ENCODE data around the gene PALD1. TPM values are rescaled to one million over a fixed set of nuclear protein-coding genes. Genes with fewer than 3 reads are reported as not detected.

The PALD1 gene
- total and polyA plus RNA-seq, 2 of the 4 experiments (the other 2 are of a cell fraction) = 0.12 to 0.18 TPM

DNA sequence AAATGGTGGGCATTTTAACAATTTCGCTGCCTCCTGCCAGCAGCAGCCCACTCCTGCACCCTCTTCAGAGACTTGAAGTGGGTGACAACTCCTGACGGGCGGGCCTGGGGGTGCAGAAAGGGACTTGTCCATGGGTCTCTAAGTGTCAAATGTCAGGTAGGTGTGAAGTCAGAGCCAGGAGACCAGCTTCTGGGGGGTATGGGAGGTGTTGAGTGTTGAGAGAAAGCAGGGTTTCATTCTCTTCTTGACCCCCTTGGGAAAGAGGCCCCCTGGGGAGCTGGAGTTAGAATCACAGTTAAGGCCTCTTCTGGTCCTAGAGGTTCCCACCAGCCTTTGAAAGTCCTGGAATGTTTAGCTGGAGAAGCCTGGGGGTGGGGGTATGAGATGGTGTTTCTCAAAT, 11.6 kb upstream of the PALD1 start:
- TF ChIP-seq, protein P1, sequence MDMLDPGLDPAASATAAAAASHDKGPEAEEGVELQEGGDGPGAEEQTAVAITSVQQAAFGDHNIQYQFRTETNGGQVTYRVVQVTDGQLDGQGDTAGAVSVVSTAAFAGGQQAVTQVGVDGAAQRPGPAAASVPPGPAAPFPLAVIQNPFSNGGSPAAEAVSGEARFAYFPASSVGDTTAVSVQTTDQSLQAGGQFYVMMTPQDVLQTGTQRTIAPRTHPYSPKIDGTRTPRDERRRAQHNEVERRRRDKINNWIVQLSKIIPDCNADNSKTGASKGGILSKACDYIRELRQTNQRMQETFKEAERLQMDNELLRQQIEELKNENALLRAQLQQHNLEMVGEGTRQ (IDR thresholded peaks at IDR 0.05; ENCODE audit: low read depth, low read length) = no peak
- TF ChIP-seq, protein P2, sequence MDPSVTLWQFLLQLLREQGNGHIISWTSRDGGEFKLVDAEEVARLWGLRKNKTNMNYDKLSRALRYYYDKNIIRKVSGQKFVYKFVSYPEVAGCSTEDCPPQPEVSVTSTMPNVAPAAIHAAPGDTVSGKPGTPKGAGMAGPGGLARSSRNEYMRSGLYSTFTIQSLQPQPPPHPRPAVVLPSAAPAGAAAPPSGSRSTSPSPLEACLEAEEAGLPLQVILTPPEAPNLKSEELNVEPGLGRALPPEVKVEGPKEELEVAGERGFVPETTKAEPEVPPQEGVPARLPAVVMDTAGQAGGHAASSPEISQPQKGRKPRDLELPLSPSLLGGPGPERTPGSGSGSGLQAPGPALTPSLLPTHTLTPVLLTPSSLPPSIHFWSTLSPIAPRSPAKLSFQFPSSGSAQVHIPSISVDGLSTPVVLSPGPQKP (IDR thresholded peaks at IDR 0.05; ENCODE audit: borderline replicate concordance, low read depth, low read length) = no peak
- TF ChIP-seq BHLHE40 (IDR thresholded peaks at IDR 0.05; ENCODE audit: low read depth, low read length) (no peak), RFX5 (IDR thresholded peaks at IDR 0.05; ENCODE audit: low read depth, low read length) (no peak), CEBPB (IDR thresholded peaks at IDR 0.05; ENCODE audit: low read depth, low read length) (no peak), CHD1 (IDR thresholded peaks at IDR 0.05; ENCODE audit: low read depth, low read length) (no peak), RAD21 (IDR thresholded peaks at IDR 0.05; ENCODE audit: low read length) (no peak), MXI1 (IDR thresholded peaks at IDR 0.05; ENCODE audit: borderline replicate concordance, low read depth, low read length) (no peak), MAFK (IDR thresholded peaks at IDR 0.05; ENCODE audit: low read depth, low read length) (no peak), SMC3 (IDR thresholded peaks at IDR 0.05; ENCODE audit: low read depth, low read length) (no peak), POLR2A (IDR thresholded peaks at IDR 0.05; ENCODE audit: low read depth, low read length) (no peak), RCOR1 (IDR thresholded peaks at IDR 0.05; ENCODE audit: insufficient replicate concordance, low read length) (no peak)
- WGBS, 2 experiments (ENCODE audit: extremely low coverage in 2 of 2, insufficient read length in 1 of 2) = no CpG with 5 or more reads among the region's 3 CpGs
- no peak overlapping the region for H3K4me3 ChIP-seq (ENCODE audit: insufficient read depth, low read depth, low read length)
- H4K91ac ChIP-seq (ENCODE audit: insufficient read depth, low read depth, low read length) = no peak overlapping the region
- H2AK5ac ChIP-seq (ENCODE audit: low read depth, low read length) = no peak overlapping the region
- no peak overlapping the region for H2BK20ac ChIP-seq (ENCODE audit: low read depth, low read length)
- no peak overlapping the region for H4K5ac ChIP-seq (ENCODE audit: low read depth, low read length)
- BruUV-seq (replicated peaks) = no TSS peak
- dilution Hi-C loops (cut with HindIII; ENCODE audit: low sequenced_read_pairs, unreplicated experiment) (no loop called here), in situ Hi-C loops (cut with MboI; ENCODE audit: low sequenced_read_pairs) (no loop called here), intact Hi-C loops (cut with micrococcal nuclease) (no loop called here)
- no peak overlapping the region for H3K56ac ChIP-seq (ENCODE audit: extremely low read depth, insufficient read depth, low read length)
- no peaks in the 10 kb centered on the region for H3K79me1 ChIP-seq (ENCODE audit: low read depth in 1 of 2, low read length in 2 of 2)
- H3K23ac ChIP-seq (ENCODE audit: low read depth, low read length) = no peak overlapping the region
- no peak overlapping the region for H3K14ac ChIP-seq (replicated peaks; ENCODE audit: low read depth, low read length)
- H2AFZ ChIP-seq (replicated peaks; ENCODE audit: low read length, poor library complexity) = no peak overlapping the region
- H3K9ac ChIP-seq (ENCODE audit: low read depth, low read length) = no peak overlapping the region
- no peak overlapping the region for H3K27ac ChIP-seq (ENCODE audit: insufficient read depth, low read length)
- H4K8ac ChIP-seq (ENCODE audit: low read depth in 2 of 2, low read length in 2 of 2) = no peak overlapping the region
- ChIA-PET POLR2A (ENCODE audit: unreplicated experiment) (no interaction called here), CTCF (no interaction called here)
- no peak overlapping the region for H2BK120ac ChIP-seq (ENCODE audit: low read depth, low read length)
- no peak overlapping the region for H3K4me2 ChIP-seq (ENCODE audit: low read depth, low read length)
- H3K18ac ChIP-seq (ENCODE audit: low read depth, low read length) = no peak overlapping the region
- H2BK5ac ChIP-seq (ENCODE audit: low read depth, low read length, poor library complexity, severe bottlenecking) = no peak overlapping the region
- H4K20me1 ChIP-seq (ENCODE audit: insufficient read depth, low read length) = no peaks in the 10 kb centered on the region
- H3K4me1 ChIP-seq (ENCODE audit: control insufficient read depth, insufficient read depth, low read length) = no peaks in the 10 kb centered on the region
- ATAC-seq (ENCODE audit: low read depth) (no peak), DNase-seq (no peak)
- H2BK15ac ChIP-seq (ENCODE audit: low read depth, low read length) = no peak overlapping the region
- H3K9me3 ChIP-seq (ENCODE audit: control insufficient read depth, insufficient read depth, low read length) = no peaks in the 10 kb centered on the region
- H3K27me3 ChIP-seq (ENCODE audit: control insufficient read depth, insufficient read depth, low read length) = peaks cover 54% of the 10 kb centered on the region
- no peak overlapping the region for H2AK9ac ChIP-seq (replicated peaks; ENCODE audit: low read depth, low read length, poor library complexity)
- H3K4ac ChIP-seq (ENCODE audit: low read depth, low read length) = no peak overlapping the region
- no peaks in the 10 kb centered on the region for H3K9me1 ChIP-seq (ENCODE audit: insufficient read depth, low read length)
- no peaks in the 10 kb centered on the region for H3K36me3 ChIP-seq (ENCODE audit: control insufficient read depth, insufficient read depth, low read length)

Data from IMR-90 (cell line).